Activated T-cell treated with anti-CD3 and anti-CD28 coated beads for 4 hours (primary cell): ENCODE data around the gene UBE2D2.
"Not testable (repeated sequence)": the region's sequence is repeated elsewhere in the genome, so short reads cannot be mapped to it uniquely, and the experiment has no call there.

Experiments used
- DNase-seq: peaks from one replicate; pipeline ENCODE4 v3.0.0-alpha.2; 2020

The UBE2D2 gene

GRCh38 chr5:139560752-139561654 is at the start of gene UBE2D2:
Gene UBE2D2 (plus strand): TSS chr5:139561339. CDS start chr5:139561792, 453 bp downstream.
- peak; percentile 97 for DNase-seq

GRCh38 chr5:139512786-139513390 is 48.3 kb upstream of the UBE2D2 start:
- DNase-seq, result no peak

GRCh38 chr5:139513434-139513833 is 47.7 kb upstream of the UBE2D2 start:
- DNase-seq, result peak; percentile 67

- no peak for DNase-seq
These were observed 47.2 kb upstream of the UBE2D2 start for GRCh38 chr5:139513852-139514485.

GRCh38 chr5:139514486-139514856 is 46.7 kb upstream of the UBE2D2 start:
- no peak for DNase-seq

- DNase-seq, result peak; percentile 84
These were observed 43.2 kb upstream of the UBE2D2 start for GRCh38 chr5:139517683-139518564.

GRCh38 chr5:139523635-139524445 is 37.3 kb upstream of the UBE2D2 start:
- DNase-seq, result no peak

- DNase-seq, result no peak
These were observed 36.7 kb upstream of the UBE2D2 start for GRCh38 chr5:139524446-139524845.

GRCh38 chr5:139524940-139525585 is 36.1 kb upstream of the UBE2D2 start:
- no peak for DNase-seq

- not testable (repeated sequence) for DNase-seq
These were observed 35.4 kb upstream of the UBE2D2 start for GRCh38 chr5:139525586-139526308.

GRCh38 chr5:139526309-139527089 is 34.6 kb upstream of the UBE2D2 start:
- DNase-seq, result not testable (repeated sequence)

GRCh38 chr5:139527090-139527470 is 34.1 kb upstream of the UBE2D2 start:
- not testable (repeated sequence) for DNase-seq

- not testable (repeated sequence) for DNase-seq
These were observed 33.2 kb upstream of the UBE2D2 start for GRCh38 chr5:139527896-139528467.

- DNase-seq, result not testable (repeated sequence)
These were observed 32.4 kb upstream of the UBE2D2 start for GRCh38 chr5:139528695-139529094.

GRCh38 chr5:139530079-139530478 is 31.1 kb upstream of the UBE2D2 start:
- not testable (repeated sequence) for DNase-seq

GRCh38 chr5:139531772-139532169 is 29.4 kb upstream of the UBE2D2 start:
- DNase-seq, result no peak

GRCh38 chr5:139543423-139543991 is 17.6 kb upstream of the UBE2D2 start:
- DNase-seq, result no peak

GRCh38 chr5:139546593-139546992 is 14.5 kb upstream of the UBE2D2 start:
- DNase-seq, result not testable (repeated sequence)
